ENCODE measurements around the gene COL1A1.

- TF ChIP-seq EGR1 (IDR thresholded peaks at IDR 0.05) (no peak), EP300 (IDR thresholded peaks at IDR 0.05; ENCODE audit: borderline replicate concordance) (no peak), TEAD4 (IDR thresholded peaks at IDR 0.05) (no peak), YY1 (IDR thresholded peaks at IDR 0.05; ENCODE audit: low read depth) (no peak), TAF1 (IDR thresholded peaks at IDR 0.05; ENCODE audit: low read depth) (no peak), RAD21 (IDR thresholded peaks at IDR 0.05; ENCODE audit: low read depth) (no peak), REST (IDR thresholded peaks at IDR 0.05; ENCODE audit: low read depth) (no peak)
Measured at GRCh38 chr17:50166518-50167181, 34.8 kb downstream of the COL1A1 start.
